Measurements from ENCODE around the gene SMR3B. TPM values are rescaled to one million over a fixed set of nuclear protein-coding genes. Genes with fewer than 3 reads are reported as not detected.

SMR3B gene
- total and polyA plus RNA-seq, 5 donors from 2014 or later, result not detected

DNA sequence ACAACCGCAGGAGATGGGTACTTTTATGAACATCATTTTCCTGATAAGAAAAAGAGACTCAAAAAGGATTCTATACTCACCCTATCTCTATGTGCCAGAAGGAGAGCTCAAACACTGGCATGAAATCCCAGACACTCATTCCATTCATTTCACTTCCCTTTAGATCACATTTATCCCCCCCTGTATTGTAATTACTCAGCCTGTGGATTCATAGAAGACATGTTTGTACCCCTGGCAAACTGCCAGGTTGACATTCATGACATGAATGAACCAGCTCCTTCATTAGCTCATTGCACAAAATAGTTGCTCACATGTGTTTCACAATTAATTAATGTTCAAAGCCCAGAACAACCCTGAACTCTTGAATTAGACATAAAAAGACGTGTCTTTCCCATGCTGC, 17.5 kb upstream of the SMR3B start:
- no peak overlapping the region for H3K4me3 Mint-ChIP-seq
- DNase-seq, result no peak
- H3K4me1 Mint-ChIP-seq, result no peaks in the 10 kb centered on the region
- no peak for ATAC-seq (ENCODE audit: low read depth in 2 of 2)
- Histone ChIP-seq H3K9me3 (ENCODE audit: control insufficient read depth in 2 of 2, low read length in 2 of 2) (no peaks in the 10 kb centered on the region), H3K4me1 (ENCODE audit: control insufficient read depth, insufficient read depth, low read length, poor library complexity, severe bottlenecking) (no peaks in the 10 kb centered on the region), H3K27ac (ENCODE audit: insufficient read depth, low read length, poor library complexity, severe bottlenecking) (no peak overlapping the region), H3K36me3 (ENCODE audit: control insufficient read depth, insufficient read depth, low read length) (no peaks in the 10 kb centered on the region), H3K27me3 (ENCODE audit: control insufficient read depth, insufficient read depth, low read length) (no peaks in the 10 kb centered on the region), H3K4me3 (ENCODE audit: low read depth, low read length) (no peak overlapping the region)
- H3K36me3 Mint-ChIP-seq, result no peaks in the 10 kb centered on the region
- no peak overlapping the region for H3K27ac Mint-ChIP-seq
- peaks cover 0 to 5% (median 2%) of the 10 kb centered on the region in 7 donors for H3K9me3 Mint-ChIP-seq
- H3K27me3 Mint-ChIP-seq, result no peaks in the 10 kb centered on the region

DNA sequence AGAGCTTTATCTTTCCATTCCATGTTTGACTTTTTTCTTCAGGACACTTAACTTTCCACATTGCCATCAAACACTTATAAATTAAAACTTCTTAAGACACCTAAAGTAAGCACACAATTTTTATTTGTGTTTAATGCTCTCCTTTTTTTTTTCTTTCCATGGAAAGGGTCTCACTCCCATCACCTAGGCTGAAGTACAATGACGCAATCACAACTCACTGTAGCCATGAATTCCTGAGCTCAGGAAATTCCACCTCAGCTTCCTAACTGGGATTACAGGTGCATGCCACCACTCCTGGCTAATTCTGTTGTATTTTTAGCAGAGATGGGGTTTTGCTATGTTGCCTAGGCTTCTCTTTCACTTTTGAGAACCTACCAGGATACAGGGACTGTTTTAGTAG, 15.1 kb upstream of the SMR3B start:
- Mint-ChIP-seq H3K27me3 (no peaks in the 10 kb centered on the region), H3K4me3 (no peak overlapping the region), H3K4me1 (no peaks in the 10 kb centered on the region), H3K9me3 (peaks cover 0 to 5% (median 2%) of the 10 kb centered on the region in 7 donors), H3K36me3 (no peaks in the 10 kb centered on the region), H3K27ac (no peak overlapping the region)
- no peak for ATAC-seq (ENCODE audit: low read depth in 2 of 2)
- H3K36me3 ChIP-seq (ENCODE audit: control insufficient read depth, insufficient read depth, low read length), result no peaks in the 10 kb centered on the region
- no peak overlapping the region for H3K27ac ChIP-seq (ENCODE audit: insufficient read depth, low read length, poor library complexity, severe bottlenecking)
- H3K27me3 ChIP-seq (ENCODE audit: control insufficient read depth, insufficient read depth, low read length), result no peaks in the 10 kb centered on the region
- DNase-seq, result no peak
- H3K9me3 ChIP-seq (ENCODE audit: control insufficient read depth in 2 of 2, low read length in 2 of 2), result no peaks in the 10 kb centered on the region
- no peak overlapping the region for H3K4me3 ChIP-seq (ENCODE audit: low read depth, low read length)
- no peaks in the 10 kb centered on the region for H3K4me1 ChIP-seq (ENCODE audit: control insufficient read depth, insufficient read depth, low read length, poor library complexity, severe bottlenecking)

DNA sequence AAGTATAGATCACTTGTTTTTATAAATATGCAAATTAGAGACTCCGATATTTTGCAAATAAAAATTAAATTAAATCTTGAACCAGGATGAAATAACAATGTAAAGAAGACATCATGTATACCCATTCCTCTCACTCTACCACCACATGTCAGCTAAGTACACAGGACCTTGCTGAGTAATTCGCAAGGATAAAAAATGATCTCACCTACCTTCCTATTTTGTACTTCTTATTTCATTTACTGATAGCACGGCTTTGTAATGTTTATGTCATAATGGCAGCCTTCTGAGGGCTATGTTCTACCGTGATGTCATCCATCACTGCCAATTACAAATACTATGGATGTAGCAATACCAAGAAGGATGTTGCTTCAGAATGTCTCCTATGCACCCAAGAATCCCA, 10.9 kb upstream of the SMR3B start:
- Mint-ChIP-seq H3K36me3 (no peaks in the 10 kb centered on the region), H3K27me3 (no peaks in the 10 kb centered on the region), H3K4me1 (no peaks in the 10 kb centered on the region), H3K27ac (no peak overlapping the region), H3K9me3 (peaks cover 0 to 2% (median under 1%) of the 10 kb centered on the region in 7 donors), H3K4me3 (no peak overlapping the region)
- no peak overlapping the region for H3K27ac ChIP-seq (ENCODE audit: insufficient read depth, low read length, poor library complexity, severe bottlenecking)
- no peaks in the 10 kb centered on the region for H3K4me1 ChIP-seq (ENCODE audit: control insufficient read depth, insufficient read depth, low read length, poor library complexity, severe bottlenecking)
- DNase-seq (no peak), ATAC-seq (ENCODE audit: low read depth in 2 of 2) (no peak)
- H3K9me3 ChIP-seq (ENCODE audit: control insufficient read depth in 2 of 2, low read length in 2 of 2), result no peaks in the 10 kb centered on the region
- no peaks in the 10 kb centered on the region for H3K36me3 ChIP-seq (ENCODE audit: control insufficient read depth, insufficient read depth, low read length)
- H3K4me3 ChIP-seq (ENCODE audit: low read depth, low read length), result no peak overlapping the region
- no peaks in the 10 kb centered on the region for H3K27me3 ChIP-seq (ENCODE audit: control insufficient read depth, insufficient read depth, low read length)

DNA sequence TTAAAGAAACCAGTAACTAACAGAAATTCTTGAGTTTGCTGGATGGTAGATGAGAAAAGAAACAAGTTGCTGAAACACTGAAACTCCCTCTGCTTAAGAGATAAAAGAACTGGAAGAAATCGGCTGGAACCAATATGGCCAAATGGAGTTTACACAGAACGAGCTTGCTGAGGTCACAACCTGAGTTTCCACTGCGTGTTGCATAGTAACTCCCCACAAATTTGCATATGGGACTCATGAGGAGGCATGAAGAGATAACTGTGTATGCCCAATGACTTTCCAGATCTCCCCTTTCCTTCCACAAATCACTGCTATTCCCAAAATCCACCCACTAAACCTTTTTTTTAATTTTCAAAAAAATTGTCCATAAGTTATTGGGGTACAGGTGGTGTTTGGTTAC, 10.2 kb upstream of the SMR3B start:
- no peaks in the 10 kb centered on the region for H3K36me3 ChIP-seq (ENCODE audit: control insufficient read depth, insufficient read depth, low read length)
- Mint-ChIP-seq H3K36me3 (no peaks in the 10 kb centered on the region), H3K27ac (no peak overlapping the region), H3K4me3 (no peak overlapping the region), H3K4me1 (no peaks in the 10 kb centered on the region), H3K9me3 (peaks cover 0 to 2% (median 0%) of the 10 kb centered on the region in 7 donors), H3K27me3 (no peaks in the 10 kb centered on the region)
- H3K27ac ChIP-seq (ENCODE audit: insufficient read depth, low read length, poor library complexity, severe bottlenecking), result no peak overlapping the region
- DNase-seq (no peak), ATAC-seq (ENCODE audit: low read depth in 2 of 2) (no peak)
- no peaks in the 10 kb centered on the region for H3K4me1 ChIP-seq (ENCODE audit: control insufficient read depth, insufficient read depth, low read length, poor library complexity, severe bottlenecking)
- no peaks in the 10 kb centered on the region for H3K27me3 ChIP-seq (ENCODE audit: control insufficient read depth, insufficient read depth, low read length)
- no peaks in the 10 kb centered on the region for H3K9me3 ChIP-seq (ENCODE audit: control insufficient read depth in 2 of 2, low read length in 2 of 2)
- H3K4me3 ChIP-seq (ENCODE audit: low read depth, low read length), result no peak overlapping the region

DNA sequence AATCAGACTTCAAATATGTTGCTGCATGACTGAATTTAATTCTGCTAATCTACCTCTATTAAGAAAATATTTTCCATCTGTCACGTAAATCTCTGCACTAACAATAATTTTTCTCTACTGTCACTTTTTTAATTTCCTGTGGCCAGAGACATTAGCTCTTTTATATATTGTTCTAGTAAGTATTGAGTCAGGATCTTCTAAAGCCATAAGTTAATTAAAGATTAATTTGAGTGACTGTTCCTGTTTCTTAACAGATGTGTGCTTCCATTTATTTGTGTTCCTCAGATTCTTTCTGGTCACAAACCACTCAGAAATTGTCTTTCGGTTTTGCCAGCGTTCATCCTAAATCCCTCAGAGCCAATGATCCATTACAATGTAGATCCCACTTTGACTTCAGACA, 2.4 kb upstream of the SMR3B start:
- no peak overlapping the region for H3K27ac ChIP-seq (ENCODE audit: insufficient read depth, low read length, poor library complexity, severe bottlenecking)
- no peak for ATAC-seq (ENCODE audit: low read depth in 2 of 2)
- H3K4me3 ChIP-seq (ENCODE audit: low read depth, low read length), result no peak overlapping the region
- no peaks in the 10 kb centered on the region for H3K9me3 ChIP-seq (ENCODE audit: control insufficient read depth in 2 of 2, low read length in 2 of 2)
- H3K27me3 ChIP-seq (ENCODE audit: control insufficient read depth, insufficient read depth, low read length), result no peaks in the 10 kb centered on the region
- no peak for DNase-seq
- Mint-ChIP-seq H3K27me3 (peaks cover 5% of the 10 kb centered on the region), H3K27ac (no peak overlapping the region), H3K4me1 (no peaks in the 10 kb centered on the region), H3K4me3 (no peak overlapping the region), H3K9me3 (peaks cover 0 to 1% (median 0%) of the 10 kb centered on the region in 7 donors), H3K36me3 (no peaks in the 10 kb centered on the region)
- H3K4me1 ChIP-seq (ENCODE audit: control insufficient read depth, insufficient read depth, low read length, poor library complexity, severe bottlenecking), result no peaks in the 10 kb centered on the region
- H3K36me3 ChIP-seq (ENCODE audit: control insufficient read depth, insufficient read depth, low read length), result no peaks in the 10 kb centered on the region

DNA sequence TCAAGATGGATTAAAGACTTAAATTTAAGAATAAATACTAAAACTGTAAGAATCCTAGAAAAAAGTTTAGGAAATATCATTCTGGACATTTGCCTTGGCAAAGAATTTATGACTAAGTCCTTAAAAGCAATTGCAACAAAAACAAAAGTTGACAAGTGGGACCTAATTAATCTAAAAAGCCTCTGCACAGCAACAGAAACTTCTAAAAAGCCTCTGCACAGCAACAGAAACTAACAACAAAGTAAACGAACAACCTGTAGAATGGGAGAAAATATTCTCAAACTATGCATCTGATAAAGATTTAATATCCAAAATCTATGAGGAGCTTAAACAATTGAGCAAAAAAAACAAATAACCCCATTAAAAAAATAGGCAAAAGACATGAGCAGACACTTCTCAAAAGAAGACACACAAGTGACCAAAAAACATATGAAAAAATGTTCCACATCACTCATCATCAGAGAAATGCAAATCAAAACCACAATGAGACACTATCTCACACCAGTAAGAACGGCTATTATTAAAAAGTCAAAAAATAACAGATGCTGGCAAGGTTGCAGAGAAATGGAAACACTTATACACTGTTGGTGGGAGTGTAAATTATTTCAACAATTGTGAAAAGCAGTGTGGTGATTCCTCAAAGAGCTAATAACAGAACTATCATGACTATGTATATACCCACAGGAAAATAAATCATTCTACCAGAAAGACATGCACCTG, 9.3 kb downstream of the SMR3B start:
- no peak overlapping the region for H3K27ac ChIP-seq (ENCODE audit: insufficient read depth, low read length, poor library complexity, severe bottlenecking)
- DNase-seq, result no peak

DNA sequence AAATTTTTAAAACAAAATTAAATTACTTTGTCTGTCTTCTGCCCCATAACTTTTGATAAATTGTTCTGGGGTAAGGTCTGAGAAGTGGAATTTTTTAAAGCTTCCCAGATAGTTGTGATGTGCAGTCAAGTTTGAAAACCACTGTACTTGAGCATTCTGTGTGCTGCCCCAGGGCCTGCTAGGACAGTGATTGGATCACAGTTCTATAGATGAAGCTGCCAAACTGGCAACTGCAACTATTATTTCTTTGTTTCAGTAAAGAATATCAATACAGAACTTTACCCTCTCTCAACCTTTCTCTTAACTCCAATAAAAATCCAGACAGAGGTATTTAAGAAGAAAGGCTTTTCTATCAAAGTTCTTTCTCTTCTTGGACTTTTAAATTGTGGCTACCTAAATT, 14.6 kb downstream of the SMR3B start, which contains the start of gene OPRPN:
Gene OPRPN (plus strand): TSS at position 361 of the 400 bp plus-strand sequence. CDS start 1,346 bp downstream, outside the sequence.
- Mint-ChIP-seq H3K27ac (no peak within 1 kb of the TSS), H3K36me3 (no peaks in the 10 kb centered on the region), H3K4me1 (no peaks in the 10 kb centered on the region), H3K4me3 (no peak within 1 kb of the TSS), H3K27me3 (no peaks in the 10 kb centered on the region), H3K9me3 (peaks cover 0 to 4% (median 0%) of the 10 kb centered on the region in 7 donors)
- no peaks in the 10 kb centered on the region for H3K36me3 ChIP-seq (ENCODE audit: control insufficient read depth, insufficient read depth, low read length)
- no peak within 1 kb of the TSS for H3K4me3 ChIP-seq (ENCODE audit: low read depth, low read length)
- H3K9me3 ChIP-seq (ENCODE audit: control insufficient read depth in 2 of 2, low read length in 2 of 2), result no peaks in the 10 kb centered on the region
- no peaks in the 10 kb centered on the region for H3K4me1 ChIP-seq (ENCODE audit: control insufficient read depth, insufficient read depth, low read length, poor library complexity, severe bottlenecking)
- ATAC-seq (ENCODE audit: low read depth in 2 of 2), result no peak
- no peak within 1 kb of the TSS for H3K27ac ChIP-seq (ENCODE audit: insufficient read depth, low read length, poor library complexity, severe bottlenecking)
- DNase-seq, result no peak
- no peaks in the 10 kb centered on the region for H3K27me3 ChIP-seq (ENCODE audit: control insufficient read depth, insufficient read depth, low read length)

More for the DNA sequence above, 9.3 kb downstream of the SMR3B start:
- Mint-ChIP-seq H3K27ac (no peak overlapping the region), H3K4me1 (no peaks in the 10 kb centered on the region), H3K9me3 (peaks cover 0 to 3% (median 0%) of the 10 kb centered on the region in 7 donors), H3K4me3 (no peak overlapping the region), H3K36me3 (no peaks in the 10 kb centered on the region), H3K27me3 (no peaks in the 10 kb centered on the region)
- Histone ChIP-seq H3K4me3 (ENCODE audit: low read depth, low read length) (no peak overlapping the region), H3K4me1 (ENCODE audit: control insufficient read depth, insufficient read depth, low read length, poor library complexity, severe bottlenecking) (no peaks in the 10 kb centered on the region), H3K27me3 (ENCODE audit: control insufficient read depth, insufficient read depth, low read length) (no peaks in the 10 kb centered on the region), H3K9me3 (ENCODE audit: control insufficient read depth in 2 of 2, low read length in 2 of 2) (no peaks in the 10 kb centered on the region), H3K36me3 (ENCODE audit: control insufficient read depth, insufficient read depth, low read length) (no peaks in the 10 kb centered on the region)
- no peak for ATAC-seq (ENCODE audit: low read depth in 2 of 2)

DNA sequence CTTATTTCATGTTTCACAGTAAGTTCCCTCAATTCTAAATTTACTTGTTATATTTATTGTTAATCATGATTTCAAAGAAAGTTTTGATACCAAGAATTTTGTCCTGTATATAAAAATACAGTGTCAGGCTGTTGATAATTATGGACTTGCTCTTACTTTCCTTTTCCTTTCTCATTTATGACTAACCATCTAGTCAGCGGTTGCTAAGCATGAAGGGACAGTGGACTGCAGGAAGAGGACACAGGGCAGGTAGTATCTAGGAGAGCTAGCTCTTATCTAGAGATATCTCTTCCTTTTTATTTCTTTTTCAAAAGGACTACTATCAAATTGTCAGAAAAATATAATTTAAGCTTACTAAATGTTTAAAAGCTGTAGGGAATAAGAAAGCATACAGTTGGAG, 16.4 kb downstream of the SMR3B start:
- no peak overlapping the region for H3K4me3 Mint-ChIP-seq
- peaks cover 0 to 6% (median under 1%) of the 10 kb centered on the region in 7 donors for H3K9me3 Mint-ChIP-seq
- DNase-seq (no peak), ATAC-seq (ENCODE audit: low read depth in 2 of 2) (no peak)
- no peaks in the 10 kb centered on the region for H3K27me3 ChIP-seq (ENCODE audit: control insufficient read depth, insufficient read depth, low read length)
- no peaks in the 10 kb centered on the region for H3K27me3 Mint-ChIP-seq
- no peaks in the 10 kb centered on the region for H3K36me3 ChIP-seq (ENCODE audit: control insufficient read depth, insufficient read depth, low read length)
- no peaks in the 10 kb centered on the region for H3K4me1 Mint-ChIP-seq
- no peak overlapping the region for H3K27ac ChIP-seq (ENCODE audit: insufficient read depth, low read length, poor library complexity, severe bottlenecking)
- no peak overlapping the region for H3K27ac Mint-ChIP-seq
- H3K4me1 ChIP-seq (ENCODE audit: control insufficient read depth, insufficient read depth, low read length, poor library complexity, severe bottlenecking), result no peaks in the 10 kb centered on the region
- H3K36me3 Mint-ChIP-seq, result no peaks in the 10 kb centered on the region
- H3K9me3 ChIP-seq (ENCODE audit: control insufficient read depth in 2 of 2, low read length in 2 of 2), result no peaks in the 10 kb centered on the region
- H3K4me3 ChIP-seq (ENCODE audit: low read depth, low read length), result no peak overlapping the region

Measured in CD4-positive, CD25-positive, alpha-beta regulatory T cell (primary cell).